Activated CD8-positive, alpha-beta T cell treated with anti-CD3 and anti-CD28 coated beads for 36 hours (primary cell): ENCODE results near the gene ORM1. TPM values are rescaled to one million over a fixed set of nuclear protein-coding genes. Genes with fewer than 3 reads are reported as not detected.

Experiments used
- ATAC-seq: fragments of 200-7000 bp; cut with Tn5 transposase; one replicate; pipeline ENCODE4 v1.10.0; 2021; ENCODE audit warnings: mild to moderate bottlenecking, moderate library complexity
- CTCF ChIA-PET: fragments of 350-600 bp; sonication (Branson Sonifier 250); formaldehyde crosslinking; loops from one replicate; lab custom pipeline; 2021; ENCODE audit warnings: antibody characterized with exemption; lab: Charles Lee
- POLR2A ChIA-PET: fragments of 350-600 bp; sonication (Branson Sonifier 250); formaldehyde crosslinking; loops from one replicate; lab custom pipeline; 2021; ENCODE audit warnings: antibody characterized with exemption; lab: Charles Lee
- DNase-seq: peaks from one replicate; pipeline ENCODE4 v3.0.0-alpha.2; 2020
- H3K27ac Mint-ChIP-seq: one replicate; pipeline ENCODE4 v1.8.0; 2021; ENCODE audit warnings: mild to moderate bottlenecking, mixed read lengths
- H3K27me3 Mint-ChIP-seq: one replicate; pipeline ENCODE4 v1.8.0; 2021; ENCODE audit warnings: mixed read lengths
- H3K36me3 Mint-ChIP-seq: one replicate; pipeline ENCODE4 v1.8.0; 2021; ENCODE audit warnings: low read depth, mixed read lengths
- H3K4me1 Mint-ChIP-seq: one replicate; pipeline ENCODE4 v1.8.0; 2021; ENCODE audit warnings: low read depth, mixed read lengths
- H3K4me3 Mint-ChIP-seq: one replicate; pipeline ENCODE4 v1.8.0; 2021; ENCODE audit warnings: mild to moderate bottlenecking, moderate library complexity, mixed read lengths
- H3K9me3 Mint-ChIP-seq: one replicate; pipeline ENCODE4 v1.8.0; 2021; ENCODE audit warnings: mixed read lengths
- intact Hi-C: fragments of 100-400 bp; cut with micrococcal nuclease; formaldehyde crosslinking; loops from one replicate; pipeline ENCODE4 v1.10.0; 2022
- total RNA-seq, 2 experiments: library from RNA; stranded (reverse); gene quantifications; one replicate each; pipeline ENCODE4 v1.2.3, GENCODE V29; 2021
- TF ChIP-seq, protein P1 (sequence below): fragments of 200-600 bp; IDR thresholded peaks from one replicate; pipeline ENCODE4 v1.8.0; 2022; ENCODE audit warnings: antibody characterized with exemption, mild to moderate bottlenecking

ORM1 gene
- total RNA-seq, 2 experiments from 2014 or later = not detected

DNA sequence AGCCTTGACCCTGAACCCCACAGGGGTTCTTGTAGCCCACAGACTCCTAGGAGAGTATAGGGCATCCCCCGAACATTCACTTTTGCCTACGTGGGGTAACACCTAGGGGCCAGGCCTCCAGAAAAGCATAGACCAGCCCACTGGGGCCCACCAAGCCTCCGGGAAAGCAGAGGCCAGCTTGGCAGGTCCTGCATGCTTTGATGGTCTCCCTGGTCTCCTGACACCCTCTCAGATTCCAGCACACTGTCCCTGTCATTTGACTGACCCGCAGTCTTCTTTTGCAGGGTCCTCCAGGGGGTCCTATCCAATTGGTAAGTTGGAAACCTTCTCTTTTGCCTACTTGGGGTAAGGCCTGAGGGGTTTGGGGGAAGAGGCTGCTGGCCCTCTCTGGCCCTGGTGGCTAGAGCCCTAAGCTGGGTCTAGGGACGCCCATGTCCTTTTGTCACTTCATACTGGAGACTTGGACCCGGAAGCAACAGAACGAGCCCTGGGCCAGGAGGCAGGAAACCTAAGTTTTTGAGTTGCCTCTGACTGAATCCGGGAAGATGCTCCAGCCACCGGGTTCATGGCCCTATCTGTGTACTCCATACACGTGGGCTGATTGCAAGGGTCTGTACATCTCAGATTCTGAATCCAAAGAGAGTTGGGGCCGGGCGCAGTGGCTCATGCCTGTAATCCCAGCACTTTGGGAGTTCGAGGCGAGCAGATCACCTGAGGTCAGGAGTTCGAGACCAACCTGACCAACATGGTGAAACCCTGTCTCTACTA, 20.9 kb upstream of the ORM1 start:
- H3K36me3 Mint-ChIP-seq = no peaks in the 10 kb centered on the region
- intact Hi-C loops = no loop called here
- no peaks in the 10 kb centered on the region for H3K27me3 Mint-ChIP-seq
- H3K4me1 Mint-ChIP-seq = no peaks in the 10 kb centered on the region
- CTCF ChIA-PET = no interaction called here
- H3K4me3 Mint-ChIP-seq = no peak overlapping the region
- TF ChIP-seq, protein P1, sequence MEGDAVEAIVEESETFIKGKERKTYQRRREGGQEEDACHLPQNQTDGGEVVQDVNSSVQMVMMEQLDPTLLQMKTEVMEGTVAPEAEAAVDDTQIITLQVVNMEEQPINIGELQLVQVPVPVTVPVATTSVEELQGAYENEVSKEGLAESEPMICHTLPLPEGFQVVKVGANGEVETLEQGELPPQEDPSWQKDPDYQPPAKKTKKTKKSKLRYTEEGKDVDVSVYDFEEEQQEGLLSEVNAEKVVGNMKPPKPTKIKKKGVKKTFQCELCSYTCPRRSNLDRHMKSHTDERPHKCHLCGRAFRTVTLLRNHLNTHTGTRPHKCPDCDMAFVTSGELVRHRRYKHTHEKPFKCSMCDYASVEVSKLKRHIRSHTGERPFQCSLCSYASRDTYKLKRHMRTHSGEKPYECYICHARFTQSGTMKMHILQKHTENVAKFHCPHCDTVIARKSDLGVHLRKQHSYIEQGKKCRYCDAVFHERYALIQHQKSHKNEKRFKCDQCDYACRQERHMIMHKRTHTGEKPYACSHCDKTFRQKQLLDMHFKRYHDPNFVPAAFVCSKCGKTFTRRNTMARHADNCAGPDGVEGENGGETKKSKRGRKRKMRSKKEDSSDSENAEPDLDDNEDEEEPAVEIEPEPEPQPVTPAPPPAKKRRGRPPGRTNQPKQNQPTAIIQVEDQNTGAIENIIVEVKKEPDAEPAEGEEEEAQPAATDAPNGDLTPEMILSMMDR = no peak
- ATAC-seq (no peak), DNase-seq (no peak)
- H3K9me3 Mint-ChIP-seq = no peaks in the 10 kb centered on the region
- POLR2A ChIA-PET = no interaction called here
- H3K27ac Mint-ChIP-seq = no peak overlapping the region

DNA sequence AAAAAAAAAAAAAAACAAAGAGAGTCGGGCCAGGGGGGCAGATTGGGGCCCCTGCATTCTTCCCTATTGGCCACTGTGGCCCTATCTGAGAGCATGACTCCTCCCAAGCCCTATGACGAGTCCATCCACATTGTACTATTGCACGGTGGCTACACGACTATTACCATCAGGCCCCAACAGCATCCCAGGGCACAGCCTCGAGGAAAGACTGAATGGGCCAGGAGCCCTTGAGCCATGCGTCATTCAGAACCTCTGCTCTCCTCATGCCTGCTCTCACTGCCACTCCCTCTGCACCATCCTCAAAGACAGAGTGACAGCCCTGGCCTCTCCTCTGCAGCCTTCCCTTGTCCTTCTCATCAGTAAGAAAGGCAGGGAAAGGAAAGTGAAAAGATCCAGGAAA, 20.2 kb upstream of the ORM1 start:
- no peak for DNase-seq
- no peak for ATAC-seq
- Mint-ChIP-seq H3K27me3 (no peaks in the 10 kb centered on the region), H3K9me3 (no peaks in the 10 kb centered on the region), H3K27ac (no peak overlapping the region), H3K36me3 (no peaks in the 10 kb centered on the region), H3K4me3 (no peak overlapping the region), H3K4me1 (no peaks in the 10 kb centered on the region)
- POLR2A ChIA-PET = no interaction called here
- intact Hi-C loops = no loop called here
- TF ChIP-seq, protein P1 = no peak
- CTCF ChIA-PET = no interaction called here

DNA sequence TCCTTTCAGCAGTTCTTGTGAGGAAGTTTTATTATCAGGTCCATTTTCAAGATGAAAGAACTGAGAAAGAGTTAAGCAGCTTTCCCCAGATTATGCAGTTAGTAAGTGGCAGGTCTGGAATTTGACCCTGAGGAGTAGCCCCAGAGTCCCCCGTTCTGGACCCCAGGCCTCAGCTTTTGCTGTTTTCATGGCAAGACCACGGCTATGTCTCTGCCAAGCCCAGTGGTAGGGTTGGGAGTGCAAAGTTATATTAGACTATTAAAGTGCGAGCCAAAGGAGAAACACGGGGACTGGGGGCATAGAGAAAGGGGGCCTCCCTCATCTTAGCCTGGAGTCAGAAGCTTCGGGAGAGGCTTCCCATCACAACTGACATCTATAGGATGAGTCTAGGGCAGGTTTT, 19.3 kb upstream of the ORM1 start:
- ATAC-seq = no peak
- H3K4me1 Mint-ChIP-seq = no peaks in the 10 kb centered on the region
- POLR2A ChIA-PET = no interaction called here
- CTCF ChIA-PET = no interaction called here
- no peaks in the 10 kb centered on the region for H3K27me3 Mint-ChIP-seq
- TF ChIP-seq, protein P1 = no peak
- H3K27ac Mint-ChIP-seq = no peak overlapping the region
- no peak for DNase-seq
- no peaks in the 10 kb centered on the region for H3K9me3 Mint-ChIP-seq
- no peak overlapping the region for H3K4me3 Mint-ChIP-seq
- H3K36me3 Mint-ChIP-seq = no peaks in the 10 kb centered on the region
- intact Hi-C loops = no loop called here

DNA sequence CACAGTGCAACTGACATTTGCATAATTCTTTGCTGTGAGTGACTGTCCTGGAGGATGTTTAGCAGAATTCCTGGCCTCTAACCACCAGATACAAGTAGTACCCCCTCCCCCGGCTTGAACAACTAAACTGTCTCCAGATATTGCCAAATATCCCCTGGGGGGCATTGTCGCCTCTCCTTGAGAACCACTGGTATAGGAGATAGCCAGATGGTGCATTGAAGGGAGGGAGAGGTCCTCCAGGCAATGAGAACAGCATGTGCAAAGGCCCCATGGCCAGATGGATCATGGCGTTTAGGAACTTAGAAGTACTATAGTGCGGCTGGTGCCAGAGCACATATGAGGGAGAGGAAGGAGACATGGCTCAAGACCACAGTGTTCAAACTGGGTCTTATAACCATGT, 18.9 kb upstream of the ORM1 start:
- intact Hi-C loops = no loop called here
- H3K36me3 Mint-ChIP-seq = no peaks in the 10 kb centered on the region
- CTCF ChIA-PET = no interaction called here
- no peak for ATAC-seq
- no peak overlapping the region for H3K27ac Mint-ChIP-seq
- H3K27me3 Mint-ChIP-seq = no peaks in the 10 kb centered on the region
- no peaks in the 10 kb centered on the region for H3K9me3 Mint-ChIP-seq
- no peaks in the 10 kb centered on the region for H3K4me1 Mint-ChIP-seq
- POLR2A ChIA-PET = no interaction called here
- no peak for DNase-seq
- TF ChIP-seq, protein P1 = no peak
- no peak overlapping the region for H3K4me3 Mint-ChIP-seq

DNA sequence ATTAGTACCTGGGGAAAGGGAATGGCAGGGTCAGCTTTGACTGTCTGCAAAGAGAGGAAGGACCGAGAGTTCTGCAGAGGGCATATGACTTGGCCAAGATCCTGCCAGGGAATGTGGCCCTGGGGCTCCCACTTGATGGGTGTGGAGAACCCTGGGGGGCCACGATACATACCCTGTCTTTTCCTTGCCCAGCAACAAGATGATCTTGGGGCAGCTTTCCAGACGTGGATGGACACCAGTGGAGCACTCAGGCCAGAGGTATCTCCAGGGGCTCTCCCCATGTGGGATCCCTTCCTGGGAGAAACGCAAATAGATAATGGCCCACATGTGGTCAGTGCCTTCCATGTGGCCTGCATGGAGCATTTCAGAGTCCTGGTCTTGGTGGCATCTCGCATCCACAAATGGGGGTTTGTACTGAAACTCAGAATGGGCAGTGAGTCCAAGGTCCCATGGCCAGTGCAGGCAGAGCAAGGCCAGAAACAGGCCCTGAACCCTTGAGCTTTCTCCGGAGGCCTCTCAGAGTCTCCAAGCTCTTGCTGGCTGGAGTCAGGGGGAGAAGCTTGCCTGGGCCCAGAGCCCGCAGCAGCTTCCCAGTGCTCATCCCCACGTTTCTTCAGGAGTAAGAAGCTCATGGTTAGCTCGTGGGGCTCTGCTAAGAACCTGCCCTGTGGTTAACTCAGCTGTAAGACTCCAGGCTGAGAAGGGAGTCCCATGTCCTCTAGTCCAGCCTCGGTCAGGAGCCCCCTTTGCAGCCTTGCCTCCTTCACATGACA, 18.3 kb upstream of the ORM1 start:
- TF ChIP-seq, protein P1 = no peak
- POLR2A ChIA-PET = no interaction called here
- no peak for DNase-seq
- Mint-ChIP-seq H3K9me3 (no peaks in the 10 kb centered on the region), H3K4me1 (no peaks in the 10 kb centered on the region), H3K27ac (no peak overlapping the region), H3K36me3 (no peaks in the 10 kb centered on the region), H3K27me3 (no peaks in the 10 kb centered on the region), H3K4me3 (no peak overlapping the region)
- ATAC-seq = no peak
- CTCF ChIA-PET = no interaction called here
- intact Hi-C loops = no loop called here
